T47D (cell line): ENCODE results near the gene SEZ6L2.
"Not testable (repeated sequence)": the region's sequence is repeated elsewhere in the genome, so short reads cannot be mapped to it uniquely, and the experiment has no call there.

Experiments used
- DNase-seq, 2 experiments: peaks; one replicate each; pipeline versions ENCODE4 v3.0.0 to v3.0.0-alpha.2; 2011 to 2012; ENCODE audit warnings: low read depth in 1 of 2, low spot score in 1 of 2
- JUND ChIP-seq: IDR thresholded peaks from 2 replicates; pipeline ENCODE4 v1.6.1; 2012; ENCODE audit warnings: low read depth
- in situ Hi-C: cut with HindIII; loops from 2 replicates; pipeline ENCODE4 v1.10.0; 2016; ENCODE audit warnings: low sequenced_read_pairs, low pct_unique_long_range_greater_than_20kb

Gene SEZ6L2

DNA sequence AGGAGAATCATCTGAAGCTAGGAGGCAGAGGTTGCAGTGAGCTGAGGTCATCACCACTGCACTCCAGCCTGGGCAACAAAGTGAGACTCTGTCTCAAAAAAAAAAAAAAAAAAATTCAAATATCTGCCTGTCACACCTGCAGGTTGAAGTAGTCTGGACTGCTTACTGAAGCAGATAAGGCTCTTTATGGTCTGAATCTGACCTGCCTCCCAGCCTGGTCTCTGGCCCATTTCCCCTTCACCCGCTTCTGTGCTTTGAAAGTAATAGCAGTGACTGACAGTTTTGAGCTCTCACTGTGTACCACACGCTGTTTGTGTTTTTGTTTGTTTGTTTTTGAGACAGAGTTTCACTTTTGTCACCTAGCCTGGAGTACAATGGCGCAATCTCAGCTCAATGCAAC lies 5.8 kb downstream of the SEZ6L2 start:
- in situ Hi-C loops = no loop called here
- DNase-seq = no peak
- TF ChIP-seq JUND = no peak

GRCh38 chr16:29892458-29892813 lies 6.9 kb downstream of the SEZ6L2 start:
- in situ Hi-C loops = no loop called here
- no peak for TF ChIP-seq JUND
- DNase-seq = no peak

GRCh38 chr16:29891525-29892457 lies 7.6 kb downstream of the SEZ6L2 start:
- in situ Hi-C loops = no loop called here
- DNase-seq = no peak
- no peak for TF ChIP-seq JUND

DNA sequence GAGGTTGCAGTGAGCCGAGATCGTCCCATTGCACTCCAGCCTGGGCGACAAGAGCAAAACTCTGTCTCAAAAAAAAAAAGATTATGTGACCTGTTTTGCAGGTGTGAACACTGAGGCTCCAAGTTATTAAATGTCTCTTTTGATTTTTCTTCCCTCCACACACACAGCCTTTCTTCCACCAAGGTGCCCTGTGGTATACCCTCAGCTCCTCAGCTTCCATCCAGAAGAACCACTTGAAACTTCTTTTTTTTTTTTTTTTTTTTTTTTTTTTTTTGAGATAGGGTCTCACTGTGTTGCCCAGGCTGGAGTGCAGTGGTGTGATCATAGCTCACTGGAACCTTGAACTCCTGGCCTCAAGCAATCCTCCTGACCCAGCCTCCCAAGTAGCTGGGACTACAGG lies 10.0 kb downstream of the SEZ6L2 start:
- DNase-seq, in situ Hi-C loops: not testable (repeated sequence)

GRCh38 chr16:29883987-29884386 lies 15.4 kb downstream of the SEZ6L2 start:
- in situ Hi-C loops = no loop called here
- DNase-seq = no peak
- no peak for TF ChIP-seq JUND

DNA sequence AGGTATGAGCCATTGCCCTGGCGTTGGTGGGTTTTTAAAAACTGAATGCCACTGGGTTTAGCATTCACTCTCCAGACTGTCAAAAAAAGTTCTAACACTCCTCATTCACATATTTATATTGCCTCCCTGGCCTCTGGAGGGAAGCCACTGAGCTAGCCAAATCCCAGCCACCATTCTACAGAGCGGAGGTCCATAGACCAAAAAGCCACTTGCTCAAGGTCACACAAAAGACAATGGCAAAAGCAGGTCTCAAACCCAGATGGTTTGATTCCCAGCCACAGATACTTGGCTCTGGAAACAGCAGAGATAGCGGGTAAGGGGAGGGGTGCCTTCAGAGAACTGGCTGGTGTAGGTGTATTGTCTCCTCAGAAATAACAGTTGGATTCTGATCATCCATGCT lies 18.3 kb downstream of the SEZ6L2 start:
- in situ Hi-C loops = no loop called here
- no peak for TF ChIP-seq JUND
- no peak for DNase-seq

DNA sequence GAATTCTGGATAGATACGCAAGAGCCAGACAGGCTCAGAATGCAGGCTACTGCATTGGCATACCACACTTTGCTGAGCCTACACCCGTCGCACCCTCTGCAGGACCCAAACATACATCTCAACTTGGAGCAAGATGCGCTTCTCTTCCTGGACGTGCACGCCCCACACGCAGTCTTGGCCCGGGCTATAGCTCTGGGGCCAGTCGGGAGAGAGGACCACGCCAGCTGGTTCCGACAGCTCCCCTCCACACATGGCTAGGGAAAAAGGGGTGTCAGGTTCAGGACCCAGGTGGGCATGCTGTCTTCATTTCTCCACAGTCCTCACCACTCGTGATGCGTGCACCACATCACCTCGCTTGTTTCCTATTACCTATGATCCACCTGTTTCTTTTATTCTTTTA lies 21.2 kb downstream of the SEZ6L2 start:
- in situ Hi-C loops = no loop called here
- no peak for DNase-seq
- TF ChIP-seq JUND = no peak

DNA sequence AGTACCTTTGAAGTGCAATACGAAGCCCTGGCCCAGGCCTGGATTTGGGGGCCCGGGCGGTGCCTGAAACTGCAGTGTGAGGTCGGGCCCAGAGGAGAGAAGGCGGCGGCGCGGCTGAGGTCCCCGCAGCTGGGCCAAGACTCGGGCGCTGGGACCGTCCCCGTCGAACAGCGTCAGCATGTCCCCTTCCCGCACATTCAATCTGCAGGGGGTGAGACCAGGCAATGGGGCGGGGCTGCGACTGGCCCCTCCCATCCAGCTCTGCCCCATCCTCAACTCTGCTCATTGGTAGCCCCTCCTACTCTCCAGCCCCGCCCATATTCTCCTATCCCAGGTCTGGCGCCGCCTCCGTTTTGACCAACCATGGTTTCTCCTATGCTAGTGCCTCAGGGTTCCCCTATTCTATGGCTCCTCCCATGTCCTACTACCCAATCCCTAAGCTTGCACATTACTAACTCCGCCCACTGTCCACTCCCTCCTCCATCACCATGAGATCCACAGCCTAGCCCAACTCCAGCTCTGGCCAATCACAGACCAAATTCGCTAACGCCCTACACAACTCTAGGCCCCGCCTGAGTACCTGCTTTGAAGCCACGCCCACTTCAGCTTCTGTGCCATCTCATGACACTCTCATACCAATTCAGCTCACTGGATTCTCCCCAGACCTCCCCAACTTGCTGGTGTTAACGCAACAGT lies 21.9 kb downstream of the SEZ6L2 start:
- in situ Hi-C loops = no loop called here
- DNase-seq = peak; percentile 62 to 99
- TF ChIP-seq JUND = no peak

- no peak for DNase-seq
Measured at GRCh38 chr16:29876594-29877249, 22.6 kb downstream of the SEZ6L2 start.

DNA sequence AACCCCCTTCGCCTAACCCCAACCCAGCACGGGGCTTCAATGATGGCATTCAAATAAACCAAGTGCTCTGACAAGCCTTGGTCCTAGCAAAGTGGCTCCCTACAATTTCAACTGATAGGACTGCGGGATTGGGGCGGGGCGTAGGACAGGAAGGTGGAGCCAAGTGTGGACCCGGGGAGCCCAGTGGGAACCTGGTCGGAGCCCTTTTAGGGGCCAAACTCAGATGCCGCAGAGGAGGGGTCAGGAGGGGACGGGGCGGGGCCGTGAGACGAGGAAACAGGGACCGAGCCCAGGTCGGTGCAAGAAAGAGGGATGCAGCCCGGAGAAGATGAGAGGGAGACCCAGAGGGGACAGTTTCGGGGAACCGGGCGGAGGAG lies 23.1 kb downstream of the SEZ6L2 start:
- no peak for TF ChIP-seq JUND
- in situ Hi-C loops = no loop called here
- DNase-seq = no peak

More at GRCh38 chr16:29876594-29877249, 22.6 kb downstream of the SEZ6L2 start:
- in situ Hi-C loops = no loop called here
- no peak for TF ChIP-seq JUND

DNA sequence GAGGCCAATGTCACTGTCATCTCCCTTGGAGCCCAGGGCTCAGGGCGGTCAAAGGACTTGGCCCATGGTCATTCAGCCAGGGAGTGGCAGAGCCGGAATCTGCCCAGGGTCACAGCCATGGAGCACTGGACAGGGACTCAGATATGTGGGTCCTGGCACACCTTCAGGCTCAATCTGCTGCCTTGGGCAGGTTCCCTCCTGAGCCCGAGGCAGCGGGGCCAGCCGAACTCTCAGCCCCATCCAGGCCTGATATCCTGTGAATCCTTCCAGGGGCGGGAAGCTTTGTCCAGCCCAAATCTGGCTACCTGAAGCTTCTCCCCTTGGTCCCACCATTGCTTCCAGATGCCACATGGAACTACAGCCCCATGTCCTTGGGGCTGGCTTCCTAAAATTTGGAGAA lies 24.1 kb downstream of the SEZ6L2 start:
- no peak for DNase-seq
- no peak for TF ChIP-seq JUND
- in situ Hi-C loops = no loop called here

DNA sequence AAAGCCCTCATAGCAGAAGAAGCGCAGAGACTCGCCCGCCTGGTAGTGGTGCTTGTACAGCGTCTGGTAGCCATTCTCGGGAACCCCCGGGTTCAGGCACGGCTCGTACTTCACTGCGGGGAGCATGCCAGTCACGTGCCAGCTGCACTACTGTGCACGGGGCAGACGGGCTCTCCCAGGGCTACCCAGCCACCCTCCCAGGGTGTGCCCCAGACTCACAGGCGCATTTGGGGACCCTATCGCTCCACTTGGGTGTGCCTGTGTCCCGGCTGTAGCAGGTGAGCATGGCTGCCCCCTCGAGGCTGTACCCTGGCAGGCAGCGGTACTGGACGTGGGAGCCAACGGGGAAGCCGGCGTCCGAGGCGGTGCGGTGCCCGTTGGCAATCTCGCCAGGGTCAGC lies 26.0 kb downstream of the SEZ6L2 start:
- in situ Hi-C loops = no loop called here
- DNase-seq = no peak
- no peak for TF ChIP-seq JUND
